GM18951 (cell line): ENCODE results near the gene KCNA3.

Experiments used
- POLR2A ChIP-seq: IDR thresholded peaks from 4 replicates; pipeline ENCODE4 v1.6.1; 2011; ENCODE audit warnings: mild to moderate bottlenecking; ENCODE audit not compliant: insufficient read length, insufficient read depth; ENCODE audit errors: extremely low read depth
- in situ Hi-C: fragments of 300-500 bp; cut with MboI; formaldehyde crosslinking; loops from one replicate; pipeline ENCODE4 v1.12.0; 2022; ENCODE audit warnings: low sequenced_read_pairs, mixed read lengths, inconsistent platforms; ENCODE audit not compliant: unreplicated experiment

The KCNA3 gene

GRCh38 chr1:110690709-110691365 is 16.1 kb upstream of the KCNA3 start:
- in situ Hi-C loops, result no loop called here

GRCh38 chr1:110689868-110690267 is 15.1 kb upstream of the KCNA3 start:
- in situ Hi-C loops, result no loop called here
- no peak for TF ChIP-seq POLR2A

More at GRCh38 chr1:110690709-110691365, 16.1 kb upstream of the KCNA3 start:
- TF ChIP-seq POLR2A, result no peak

- in situ Hi-C loops, result no loop called here
- TF ChIP-seq POLR2A, result no peak
These were observed 13.8 kb upstream of the KCNA3 start for GRCh38 chr1:110688514-110688913.

GRCh38 chr1:110687250-110687649 is 12.5 kb upstream of the KCNA3 start:
- in situ Hi-C loops, result no loop called here
- no peak for TF ChIP-seq POLR2A

GRCh38 chr1:110686188-110686587 is 11.4 kb upstream of the KCNA3 start:
- no peak for TF ChIP-seq POLR2A
- in situ Hi-C loops, result no loop called here

- in situ Hi-C loops, result no loop called here
- TF ChIP-seq POLR2A, result no peak
These were observed 9.8 kb upstream of the KCNA3 start for GRCh38 chr1:110684491-110684890.

GRCh38 chr1:110682898-110683297 is 8.2 kb upstream of the KCNA3 start:
- TF ChIP-seq POLR2A, result no peak
- in situ Hi-C loops, result no loop called here

GRCh38 chr1:110680036-110680735 is 5.4 kb upstream of the KCNA3 start:
- in situ Hi-C loops, result no loop called here
- TF ChIP-seq POLR2A, result no peak

- TF ChIP-seq POLR2A, result no peak
- in situ Hi-C loops, result no loop called here
These were observed 2.8 kb upstream of the KCNA3 start for GRCh38 chr1:110677526-110677925.

- in situ Hi-C loops, result no loop called here
- TF ChIP-seq POLR2A, result no peak
These were observed 2.2 kb upstream of the KCNA3 start for GRCh38 chr1:110676970-110677369.

- TF ChIP-seq POLR2A, result no peak
- in situ Hi-C loops, result no loop called here
These were observed 486 bp upstream of the KCNA3 start for GRCh38 chr1:110675060-110675791.

GRCh38 chr1:110673805-110674336 is 869 bp downstream of the KCNA3 start:
- TF ChIP-seq POLR2A, result no peak
- in situ Hi-C loops, result no loop called here

- TF ChIP-seq POLR2A, result no peak
- in situ Hi-C loops, result no loop called here
These were observed 1.5 kb downstream of the KCNA3 start for GRCh38 chr1:110673197-110673701.
